Measurements from ENCODE around the gene TBC1D8.

TBC1D8 gene

DNA sequence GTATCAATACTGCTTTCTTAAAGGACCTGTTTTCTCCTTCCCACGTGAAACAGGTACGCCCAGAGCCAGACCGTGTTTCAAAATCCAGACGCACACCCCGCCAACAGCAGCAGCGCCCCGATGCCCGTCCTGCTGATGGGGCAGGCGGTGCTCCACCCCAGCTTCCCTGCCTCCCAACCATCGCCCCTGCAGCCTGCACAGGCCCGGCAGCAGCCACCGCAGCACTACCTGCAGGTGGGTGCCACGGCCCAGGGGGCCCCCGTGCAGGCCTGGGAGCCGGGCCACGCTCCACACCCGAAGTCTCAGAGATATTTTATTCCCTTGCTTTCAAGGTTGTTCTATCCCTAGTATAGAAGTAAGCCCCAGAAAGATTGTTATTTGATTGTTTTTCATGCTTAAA is 157.9 kb downstream of the TBC1D8 start:
- DNase-seq, result no peak

GRCh38 chr2:100992262-100992661 is 158.9 kb downstream of the TBC1D8 start:
- no peak for DNase-seq

- no peak for DNase-seq
Measured at GRCh38 chr2:100991404-100991773, 159.8 kb downstream of the TBC1D8 start.

DNA sequence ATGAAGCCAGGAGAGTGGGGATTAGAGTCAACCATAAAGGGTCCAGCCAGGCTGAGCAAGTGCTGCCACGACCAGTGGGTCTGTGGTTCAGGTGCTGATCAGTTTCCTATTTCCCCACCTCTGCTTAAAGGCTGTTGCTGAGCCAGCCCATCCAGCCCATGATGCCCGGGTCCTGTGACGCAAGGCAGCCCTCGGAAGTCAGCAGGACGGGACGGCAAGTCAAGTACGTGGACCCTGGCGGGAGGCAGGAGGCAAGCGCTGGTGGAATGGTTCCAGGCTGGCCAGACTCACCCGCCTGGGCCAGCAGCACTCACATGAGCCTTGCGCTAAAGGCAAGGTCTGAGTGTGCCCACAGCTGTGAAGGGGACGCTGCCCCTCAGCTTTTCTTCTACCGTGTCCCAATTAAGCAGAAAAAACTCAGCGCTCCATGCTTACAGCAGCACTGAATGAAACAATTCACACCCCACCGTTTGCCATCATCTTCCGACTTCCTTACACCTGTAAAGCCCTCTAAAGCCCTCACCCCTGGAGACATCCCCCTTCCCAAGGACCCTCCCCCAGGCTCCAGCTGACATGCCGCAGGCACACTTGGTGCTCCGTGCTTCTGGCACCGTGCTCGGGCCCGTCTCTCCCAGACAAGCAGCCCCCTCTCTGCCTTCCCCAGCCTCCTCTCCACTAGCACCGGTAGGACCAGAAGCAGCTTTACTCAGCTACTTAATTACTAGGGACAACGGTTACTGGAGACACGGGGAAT is 160.4 kb downstream of the TBC1D8 start:
- no peak for DNase-seq

DNA sequence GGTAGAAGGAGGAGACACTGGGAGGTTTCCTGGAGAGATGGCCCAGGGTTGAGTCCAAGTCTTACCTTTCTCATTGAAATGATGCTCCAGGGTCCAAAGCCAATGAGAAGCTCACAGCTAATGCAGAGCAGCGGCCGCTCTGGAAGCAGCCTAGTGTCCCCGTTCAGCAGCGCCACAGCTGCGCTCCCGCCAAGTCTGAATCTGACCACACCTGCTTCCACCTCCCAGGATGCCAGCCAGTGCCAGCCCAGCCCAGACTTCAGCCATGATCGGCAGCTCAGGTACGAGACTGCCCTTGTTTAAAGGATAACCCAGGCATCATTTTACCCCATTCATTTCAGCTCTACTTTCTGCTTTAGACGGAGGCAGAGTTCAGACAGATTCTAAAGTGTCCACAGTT is 161.0 kb downstream of the TBC1D8 start:
- DNase-seq, result no peak

DNA sequence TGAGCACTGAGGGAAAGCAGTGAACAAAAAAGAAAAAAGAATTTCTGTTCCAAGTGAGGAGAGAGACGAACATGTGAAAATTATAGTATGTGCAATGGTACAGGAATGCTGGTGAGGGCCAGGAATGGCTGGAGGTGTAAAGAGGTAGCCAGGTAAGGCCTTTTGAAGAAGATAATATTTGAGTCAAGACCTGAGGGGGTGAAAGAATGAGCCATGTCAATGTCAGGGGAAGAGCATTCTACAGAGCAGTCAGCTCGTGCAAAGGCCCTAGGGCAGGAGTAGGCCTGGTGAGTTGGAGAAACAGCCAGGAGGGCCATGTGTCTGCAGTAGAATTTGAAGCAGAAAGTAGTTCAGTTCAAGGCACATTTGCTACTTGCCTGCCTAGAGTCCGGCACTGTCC is 161.5 kb downstream of the TBC1D8 start:
- DNase-seq, result no peak

- DNase-seq, result no peak
Measured at GRCh38 chr2:100988630-100989417, 162.4 kb downstream of the TBC1D8 start.

DNA sequence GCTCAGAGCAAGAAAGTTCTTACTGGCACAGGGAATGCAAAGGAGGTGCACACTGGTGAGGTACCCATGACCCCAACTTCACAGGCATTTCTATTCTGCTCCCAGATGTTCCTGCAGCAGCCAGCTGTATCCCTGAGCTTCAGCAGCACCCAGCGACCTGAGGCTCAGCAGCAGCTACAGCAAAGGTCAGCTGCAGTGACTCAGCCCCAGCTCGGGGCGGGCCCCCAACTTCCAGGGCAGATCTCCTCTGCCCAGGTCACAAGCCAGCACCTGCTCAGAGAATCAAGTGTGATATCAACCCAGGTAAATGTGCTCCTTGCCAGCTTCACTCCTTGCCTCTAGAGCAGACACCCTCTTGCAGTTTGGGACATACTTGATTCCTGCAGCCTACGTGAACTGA is 163.2 kb downstream of the TBC1D8 start:
- DNase-seq, result no peak

DNA sequence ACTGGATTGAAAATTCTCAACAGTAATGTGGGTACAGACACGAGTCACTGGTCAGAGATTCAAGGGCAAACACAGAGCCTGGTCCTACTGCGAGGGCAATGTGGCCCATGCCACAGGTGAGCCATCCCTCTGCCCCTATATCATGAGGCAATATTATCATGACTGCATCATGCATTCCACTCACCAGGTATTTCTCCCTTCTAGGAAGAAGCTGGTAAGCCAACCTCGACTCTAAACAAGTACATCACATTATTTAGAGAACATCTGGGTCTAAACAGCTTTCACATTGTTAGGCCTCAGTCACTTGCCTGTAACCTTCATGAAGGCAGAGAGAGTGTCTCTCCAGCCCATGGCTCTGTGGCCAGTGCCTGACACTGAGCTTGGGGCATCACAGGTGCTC is 163.6 kb downstream of the TBC1D8 start:
- DNase-seq, result no peak

DNA sequence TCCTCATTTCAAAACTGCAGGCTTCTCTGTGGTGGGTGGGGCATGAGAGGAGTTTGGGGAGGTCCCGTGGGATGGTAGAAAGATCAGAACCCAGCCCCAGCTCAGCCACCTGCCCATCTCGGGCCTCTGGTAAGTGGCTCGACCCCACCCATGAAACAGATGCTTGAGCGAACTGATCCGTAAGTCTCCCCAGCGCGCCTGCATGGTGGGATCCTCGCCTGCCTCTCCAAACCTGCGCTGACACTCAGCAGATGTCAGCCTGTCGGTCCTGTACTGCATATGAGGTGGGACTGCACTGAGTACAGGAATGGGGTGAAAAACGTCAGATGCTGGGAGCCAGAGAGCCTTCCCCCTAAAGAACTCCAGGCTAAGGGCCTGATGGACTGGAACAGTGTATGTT is 165.0 kb downstream of the TBC1D8 start:
- DNase-seq, result no peak

- peak; percentile 7 for DNase-seq
Measured at GRCh38 chr2:100984892-100985307, 166.3 kb downstream of the TBC1D8 start.

DNA sequence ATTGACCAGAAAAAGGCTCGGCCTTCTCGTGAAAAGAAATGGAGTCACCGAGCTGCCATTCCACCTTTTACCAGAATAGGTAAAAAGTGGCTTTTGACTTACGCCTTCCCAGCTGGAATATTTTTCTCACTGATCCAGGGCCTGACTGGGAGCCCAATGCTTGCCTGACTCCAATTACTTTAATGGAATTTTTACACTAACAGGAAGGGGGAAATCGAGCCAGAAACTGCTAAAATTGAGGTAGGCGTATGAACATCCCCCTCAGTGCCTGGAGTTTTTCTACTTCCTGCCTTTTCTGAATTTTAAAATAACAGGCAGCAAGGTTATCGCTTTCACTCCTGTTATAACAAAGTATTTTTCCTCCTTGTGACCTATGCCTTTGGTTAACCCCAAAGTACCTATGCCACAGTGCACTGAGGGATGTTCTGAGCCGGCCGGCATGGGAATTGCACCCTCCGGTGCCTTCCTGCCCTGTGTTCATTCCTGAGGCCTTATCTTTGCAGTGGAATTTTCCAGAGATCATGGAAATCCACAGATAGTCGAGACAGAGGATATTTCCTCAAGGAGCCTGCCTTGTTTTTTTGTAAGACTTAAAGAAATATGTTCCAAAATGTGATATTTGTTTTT is 167.4 kb downstream of the TBC1D8 start:
- DNase-seq, result no peak

DNA sequence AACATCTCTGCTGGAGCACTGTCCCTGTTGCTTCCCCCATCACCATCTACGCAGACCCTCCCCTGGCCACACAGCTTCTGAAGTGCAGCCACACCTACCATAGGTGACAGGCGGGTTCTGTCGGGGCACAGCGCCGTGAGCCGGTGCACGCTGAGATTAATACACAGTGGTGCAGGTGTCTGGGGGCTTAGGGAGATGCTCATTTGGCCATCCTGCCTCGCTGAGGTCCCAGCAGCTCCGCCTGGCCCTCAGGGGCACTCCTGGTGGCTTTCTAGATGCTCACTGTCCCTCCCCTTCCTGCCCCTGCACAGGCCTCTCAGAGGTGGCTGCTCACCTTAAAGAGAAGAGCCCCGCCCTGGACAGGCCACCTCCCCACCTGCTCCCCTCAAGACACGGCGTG is 168.0 kb downstream of the TBC1D8 start:
- no peak for DNase-seq

- DNase-seq, result no peak
Measured at GRCh38 chr2:100982431-100982861, 168.7 kb downstream of the TBC1D8 start.

- no peak for DNase-seq
Measured at GRCh38 chr2:100981011-100981410, 170.2 kb downstream of the TBC1D8 start.

- no peak for DNase-seq
Measured at GRCh38 chr2:100980046-100980445, 171.1 kb downstream of the TBC1D8 start.

GRCh38 chr2:100978582-100979191 is 172.5 kb downstream of the TBC1D8 start:
- DNase-seq, result no peak

DNA sequence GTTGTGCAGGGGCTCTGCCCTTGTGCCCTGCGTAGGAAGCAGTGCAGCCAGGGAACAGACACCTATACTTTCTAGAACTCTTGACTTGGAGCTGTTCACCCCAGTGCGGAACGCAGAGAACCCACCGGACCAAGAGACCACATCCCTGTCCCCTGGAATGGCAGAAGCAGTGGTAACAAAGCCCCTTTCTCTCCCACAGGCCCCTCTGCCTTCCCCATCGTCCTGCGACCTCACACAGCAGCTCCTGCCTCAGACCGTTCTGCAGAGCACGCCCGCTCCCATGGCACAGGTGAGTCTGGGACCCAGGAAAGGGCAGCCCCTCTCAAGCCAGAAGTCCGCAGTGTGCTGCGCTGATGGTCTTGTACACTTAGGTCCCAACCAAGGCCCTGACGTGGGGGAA is 173.7 kb downstream of the TBC1D8 start:
- no peak for DNase-seq

- peak; percentile 9 for DNase-seq
Measured at GRCh38 chr2:100976645-100977391, 174.4 kb downstream of the TBC1D8 start.

DNA sequence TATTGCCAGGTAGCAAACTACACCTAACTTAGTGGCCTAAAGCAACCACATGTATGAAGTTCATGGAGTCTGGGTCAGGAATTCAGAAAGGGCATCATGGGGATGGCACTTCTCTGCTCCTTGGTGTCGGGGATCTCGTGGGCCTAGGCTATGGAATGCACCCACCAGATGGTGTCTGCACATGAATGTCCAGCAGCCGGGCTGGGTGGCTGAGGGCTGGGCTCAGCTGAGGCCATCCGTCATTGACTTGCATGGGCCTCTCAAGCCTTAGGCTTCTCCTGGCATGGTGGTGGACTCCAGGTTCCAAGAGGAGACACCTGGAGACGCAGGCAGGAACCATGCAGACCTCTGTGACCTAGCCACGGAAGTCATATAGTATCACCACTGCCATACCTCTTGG is 175.1 kb downstream of the TBC1D8 start:
- DNase-seq, result no peak

- DNase-seq, result no peak
Measured at GRCh38 chr2:100975521-100975785, 175.7 kb downstream of the TBC1D8 start.

DNA sequence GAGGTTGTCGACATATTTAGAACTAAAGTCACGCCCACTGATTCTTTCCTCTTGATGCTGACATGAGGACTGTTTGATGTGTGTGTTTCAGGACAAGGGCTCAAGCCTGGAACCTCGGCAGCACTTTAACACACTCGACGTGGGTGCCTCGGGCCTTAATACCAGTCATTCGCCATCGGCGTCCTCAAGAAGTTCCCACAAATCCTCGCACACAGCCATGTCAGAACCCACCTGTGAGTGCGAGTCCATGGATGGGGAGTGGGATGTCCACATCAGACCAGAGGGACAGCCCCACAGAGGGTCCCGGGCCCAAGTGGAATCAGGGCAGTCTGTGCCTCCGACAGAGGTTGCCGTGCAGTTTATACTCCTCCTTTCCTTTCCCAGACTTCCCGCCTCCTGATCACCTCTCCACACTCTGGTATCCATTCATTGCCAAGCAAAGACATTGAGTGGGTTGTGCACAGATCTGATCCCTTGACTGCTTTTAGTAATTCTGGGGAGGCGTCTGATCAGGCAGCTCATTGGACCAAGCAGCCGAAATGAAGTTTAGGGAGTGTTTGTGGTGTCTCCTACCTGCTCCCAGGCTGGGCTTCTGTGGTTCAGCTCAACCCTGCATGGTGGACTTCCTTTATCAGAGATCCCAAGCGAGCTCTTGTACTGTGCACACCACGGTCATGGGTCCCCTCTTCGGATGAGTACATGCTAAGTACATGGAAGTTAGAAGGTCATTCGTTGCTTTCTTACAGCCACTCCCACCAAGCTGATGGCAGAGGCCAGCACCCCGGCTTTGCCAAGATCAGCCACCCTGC is 176.3 kb downstream of the TBC1D8 start:
- DNase-seq, result no peak
